Colon (tissue), 2 donors: ENCODE data around the gene PLEKHF1.
"Not testable (repeated sequence)": the region's sequence is repeated elsewhere in the genome, so short reads cannot be mapped to it uniquely, and the experiment has no call there.

Experiments used
- FAIRE-seq: peaks from 2 replicates; lab custom pipeline; 2012; peaks lifted over from hg19 to GRCh38; lab: Jason Lieb, UNC
- donor health status: control.
- donor health status: control.

Gene PLEKHF1

DNA sequence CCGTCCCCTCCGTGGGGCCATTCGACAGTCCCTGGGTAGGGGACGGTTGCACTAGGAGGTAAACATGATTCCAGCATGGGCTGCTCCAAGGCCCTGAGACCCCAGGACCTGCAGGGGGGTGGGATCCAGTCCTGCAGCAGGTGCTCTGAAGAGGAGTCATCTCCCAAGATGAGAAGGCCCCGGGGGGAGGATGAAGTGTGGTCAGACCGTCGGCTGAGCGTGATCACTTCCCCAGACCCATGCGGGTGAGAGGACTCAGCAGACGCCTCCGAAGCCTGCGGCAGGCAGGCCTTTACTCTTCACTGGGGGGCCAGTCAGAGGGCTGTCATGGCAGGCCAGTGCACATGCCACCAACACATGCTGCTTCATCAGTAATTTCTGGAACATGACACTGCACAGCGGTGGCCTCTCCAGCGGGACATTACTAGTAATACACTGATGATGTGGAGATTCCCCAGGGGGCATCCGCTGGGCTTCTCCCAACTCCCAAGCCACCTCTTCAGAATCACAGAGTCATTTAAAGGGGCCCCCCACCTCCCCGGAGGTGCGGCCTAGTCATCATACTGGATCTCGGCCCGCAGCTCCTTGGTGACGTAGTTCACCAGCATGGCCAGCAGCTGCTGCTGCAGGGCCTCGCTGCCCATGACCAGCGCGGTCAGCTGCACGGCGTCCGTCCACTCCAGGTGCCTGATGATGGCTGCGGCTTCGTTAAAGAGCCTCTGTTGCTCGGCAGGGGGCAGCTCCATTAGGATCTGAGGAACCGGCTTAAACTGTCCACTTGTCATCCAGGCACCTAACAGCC is 37.1 kb downstream of the PLEKHF1 start:
- FAIRE-seq: no peak

DNA sequence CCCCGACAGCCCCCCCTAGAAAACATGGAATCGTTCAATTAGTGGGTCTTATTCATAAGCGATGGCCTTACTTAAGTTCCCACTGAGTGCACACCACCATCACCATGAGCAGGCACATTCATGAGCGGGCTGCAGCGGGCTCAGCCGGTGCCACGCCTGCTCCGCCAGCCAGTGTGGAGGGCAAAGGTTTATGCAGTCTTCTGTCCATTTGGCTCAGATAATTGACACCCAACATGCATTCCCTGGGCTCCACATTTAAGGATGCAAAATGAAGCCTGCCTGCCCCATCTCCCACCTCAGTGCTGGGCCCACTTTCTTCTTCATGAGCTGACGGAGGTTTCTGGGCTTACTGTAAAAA is 37.7 kb downstream of the PLEKHF1 start:
- no peak for FAIRE-seq

DNA sequence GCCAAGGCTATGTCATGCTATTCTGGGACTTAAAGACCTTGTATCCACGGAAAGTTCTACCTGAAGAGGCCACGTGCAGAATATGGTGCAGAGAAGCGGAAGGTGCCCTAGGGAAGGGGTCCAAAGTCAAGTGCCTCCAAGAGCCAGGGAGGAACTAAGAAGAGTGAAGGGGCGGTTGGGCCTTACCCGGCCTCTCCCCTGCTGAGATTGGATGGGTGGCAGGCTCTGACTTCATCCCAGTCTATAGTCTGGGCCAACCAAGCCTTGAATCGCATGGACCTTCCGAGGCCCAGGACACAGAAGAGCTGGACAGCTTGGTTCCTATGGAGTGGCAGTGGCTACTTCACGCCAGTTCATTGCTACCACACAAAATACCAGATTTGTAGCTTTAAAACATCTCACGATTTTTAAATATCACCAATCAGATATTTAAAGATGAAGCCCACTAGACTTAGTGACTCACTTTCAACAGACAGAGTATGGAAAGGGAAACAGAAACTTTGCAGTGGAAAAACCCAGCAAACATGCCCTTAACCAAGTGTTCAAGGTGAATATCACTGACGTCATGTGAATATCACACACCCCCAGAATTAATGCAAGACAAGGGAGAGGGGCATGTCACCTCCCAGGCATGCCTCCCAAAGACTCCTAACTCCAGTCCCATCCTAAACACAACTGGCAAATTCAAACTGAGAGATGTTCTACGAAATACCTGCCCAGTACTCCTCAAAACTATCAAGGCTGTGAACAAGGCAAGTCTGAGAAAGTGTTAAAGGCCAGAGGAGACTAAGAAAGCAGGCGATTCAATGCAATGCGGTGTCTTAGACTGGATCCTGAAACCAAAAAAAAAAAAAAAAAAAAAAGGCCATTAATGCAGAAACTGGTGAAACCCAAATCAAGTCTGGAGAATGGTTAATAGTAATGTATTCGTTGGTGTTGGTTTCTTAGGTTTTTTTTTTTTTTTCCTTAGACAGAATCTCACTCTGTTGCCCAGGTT is 39.6 kb downstream of the PLEKHF1 start:
- no peak for FAIRE-seq

GRCh38 chr19:29705706-29706105 is 40.4 kb downstream of the PLEKHF1 start:
- no peak for FAIRE-seq

- no peak for FAIRE-seq
These were observed 41.4 kb downstream of the PLEKHF1 start for GRCh38 chr19:29706635-29707034.

- no peak for FAIRE-seq
These were observed 43.5 kb downstream of the PLEKHF1 start for GRCh38 chr19:29708554-29709439.

DNA sequence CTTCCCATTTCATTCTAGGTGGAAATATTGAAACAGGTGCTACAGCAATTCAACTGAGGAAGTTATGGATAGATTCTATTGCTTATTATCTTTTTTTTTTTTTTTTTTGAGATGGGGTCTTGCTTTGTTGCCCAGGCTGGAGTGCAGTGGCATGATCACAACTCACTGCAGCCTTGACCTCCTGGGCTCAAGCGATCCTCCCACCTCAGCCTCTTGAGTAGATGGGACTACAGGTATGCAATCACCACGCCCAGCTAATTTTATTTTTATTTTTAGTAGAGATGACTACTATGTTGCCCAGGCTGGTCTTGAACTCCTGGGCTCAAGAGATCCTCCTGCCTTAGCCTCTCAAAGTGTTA is 44.2 kb downstream of the PLEKHF1 start:
- not testable (repeated sequence) for FAIRE-seq

- FAIRE-seq: no peak
These were observed 46.4 kb downstream of the PLEKHF1 start for GRCh38 chr19:29711584-29712132.

GRCh38 chr19:29712744-29713516 is 47.7 kb downstream of the PLEKHF1 start:
- FAIRE-seq: no peak

- no peak for FAIRE-seq
These were observed 49.2 kb downstream of the PLEKHF1 start for GRCh38 chr19:29714371-29714952.

DNA sequence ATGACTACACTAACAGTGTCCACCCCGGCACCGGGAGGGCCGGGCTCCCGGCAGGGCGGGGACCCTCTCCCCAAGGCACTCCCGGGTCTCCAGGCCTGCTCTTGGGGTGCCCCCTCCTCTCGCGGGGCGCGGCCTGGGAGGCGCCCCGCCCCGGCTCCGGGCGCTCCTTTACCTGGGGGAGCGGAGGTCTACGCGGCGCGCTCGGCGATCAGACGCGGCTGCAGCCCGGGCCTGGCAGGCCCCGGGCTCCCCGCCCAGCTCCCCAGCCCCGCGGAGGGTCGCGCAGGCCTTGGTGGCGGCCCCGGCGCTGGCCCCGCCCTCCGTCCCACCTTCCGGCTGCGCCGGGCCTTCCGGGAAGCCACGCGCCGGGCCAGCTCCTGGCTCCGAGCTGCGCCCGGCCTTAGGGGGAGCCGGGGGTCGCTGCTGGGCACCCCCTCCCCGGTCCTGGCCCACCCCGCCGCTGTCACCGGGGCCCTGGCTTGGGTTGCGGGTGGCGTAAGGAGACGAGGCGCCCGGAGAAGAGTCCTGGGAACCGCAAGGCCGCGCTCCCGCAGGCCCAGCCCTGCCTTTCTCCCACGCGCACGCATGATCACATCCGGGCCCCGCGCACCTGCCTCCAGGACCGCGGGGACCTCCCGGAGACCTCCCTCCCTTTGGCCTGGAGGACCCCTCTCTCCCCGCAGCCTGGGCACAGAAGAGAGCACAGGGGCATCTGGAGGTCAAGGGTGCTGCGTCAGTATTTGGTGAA is 49.9 kb downstream of the PLEKHF1 start, which contains the start of gene C19orf12:
Gene C19orf12 (minus strand): TSS at position 309 of the 748 bp plus-strand sequence. CDS start 6,848 bp downstream, outside the sequence.
- FAIRE-seq: no peak

- no peak for FAIRE-seq
These were observed 50.7 kb downstream of the PLEKHF1 start for GRCh38 chr19:29715701-29716581.

- FAIRE-seq: no peak
These were observed 51.8 kb downstream of the PLEKHF1 start for GRCh38 chr19:29717051-29717450.

GRCh38 chr19:29724102-29724641 is 58.9 kb downstream of the PLEKHF1 start:
- no peak for FAIRE-seq

DNA sequence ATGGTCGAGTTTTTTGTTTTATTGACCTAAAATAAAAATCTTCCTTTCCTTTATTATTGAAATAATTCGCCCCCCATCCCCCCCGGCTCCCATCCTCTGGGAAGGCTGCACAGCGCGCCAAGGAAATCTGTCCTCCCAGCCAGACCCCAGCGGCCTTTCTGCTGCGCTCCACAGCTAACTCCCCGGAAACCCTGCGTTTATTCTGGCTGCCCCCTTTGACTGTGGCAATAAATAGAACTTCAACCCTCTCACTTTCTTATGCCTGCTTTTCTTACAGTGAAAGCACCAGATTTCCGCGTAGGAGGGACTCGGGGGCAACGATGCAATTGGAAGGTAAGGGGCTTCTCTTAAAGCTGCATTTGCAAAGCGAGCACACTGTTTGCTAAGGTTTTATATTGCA is 59.5 kb downstream of the PLEKHF1 start:
- FAIRE-seq: no peak
